Bronchial epithelial cell (primary cell): ENCODE data around the gene MMP25. TPM values are rescaled to one million over a fixed set of nuclear protein-coding genes. Genes with fewer than 3 reads are reported as not detected.
"Not testable (repeated sequence)": the region's sequence is repeated elsewhere in the genome, so short reads cannot be mapped to it uniquely, and the experiment has no call there.

Source experiments
- DNase-seq: peaks from one replicate; pipeline ENCODE4 v3.0.0-alpha.2; 2010; ENCODE audit warnings: low read depth
- FAIRE-seq: peaks from 2 replicates; lab custom pipeline; 2011; peaks lifted over from hg19 to GRCh38; lab: Jason Lieb, UNC
- H3K27me3 ChIP-seq: 2 replicates; pipeline ENCODE4 v1.5.1; 2011; ENCODE audit warnings: low read length; ENCODE audit not compliant: control insufficient read depth, insufficient read depth
- H3K36me3 ChIP-seq: 2 replicates; pipeline ENCODE4 v1.5.1; 2011; ENCODE audit warnings: low read length; ENCODE audit not compliant: control insufficient read depth, insufficient read depth
- H3K4me3 ChIP-seq: 2 replicates; pipeline ENCODE4 v1.5.1; 2011; ENCODE audit warnings: mild to moderate bottlenecking, low read depth, low read length, control low read depth
- CTCF ChIP-seq: IDR thresholded peaks from 2 replicates; pipeline ENCODE4 v1.5.1; 2011; ENCODE audit warnings: mild to moderate bottlenecking, moderate library complexity, low read length, control low read depth, inconsistent platforms; ENCODE audit not compliant: insufficient read depth, severe bottlenecking
- total RNA-seq: library from RNA; depleted of rRNA; stranded (reverse); fragments of >200 nt; gene quantifications from 2 replicates; pipeline ENCODE4 v1.2.1, GENCODE V29; 2014

The MMP25 gene
- total RNA-seq, 1 donor from 2014 or later, result under 0.01 TPM

- no peak for DNase-seq
- no peak for FAIRE-seq
- no peak for TF ChIP-seq CTCF
- H3K27me3 ChIP-seq, result peaks cover 10% of the 10 kb centered on the region
- H3K36me3 ChIP-seq, result no peaks in the 10 kb centered on the region
- no peak overlapping the region for H3K4me3 ChIP-seq
These were observed 3.6 kb downstream of the MMP25 start for GRCh38 chr16:3049921-3050481.

- Histone ChIP-seq H3K27me3 (peaks cover 8% of the 10 kb centered on the region), H3K36me3 (no peaks in the 10 kb centered on the region), H3K4me3 (no peak overlapping the region)
- no peak for DNase-seq
- FAIRE-seq, result no peak
- TF ChIP-seq CTCF, result no peak
These were observed 4.1 kb downstream of the MMP25 start for GRCh38 chr16:3050487-3050886.

GRCh38 chr16:3051009-3051408 lies 4.6 kb downstream of the MMP25 start:
- FAIRE-seq (no peak), DNase-seq (no peak)
- Histone ChIP-seq H3K36me3 (no peaks in the 10 kb centered on the region), H3K4me3 (no peak overlapping the region), H3K27me3 (peaks cover 8% of the 10 kb centered on the region)
- TF ChIP-seq CTCF, result no peak

GRCh38 chr16:3051494-3051893 lies 5.1 kb downstream of the MMP25 start:
- no peaks in the 10 kb centered on the region for H3K36me3 ChIP-seq
- H3K4me3 ChIP-seq, result no peak overlapping the region
- no peak for FAIRE-seq
- H3K27me3 ChIP-seq, result peaks cover 8% of the 10 kb centered on the region
- no peak for DNase-seq
- no peak for TF ChIP-seq CTCF

- DNase-seq, H3K4me3 ChIP-seq, H3K27me3 ChIP-seq, H3K36me3 ChIP-seq: not testable (repeated sequence)
- FAIRE-seq, result peak; percentile 66
These were observed 6.4 kb downstream of the MMP25 start for GRCh38 chr16:3052571-3053329.

- H3K36me3 ChIP-seq, H3K27me3 ChIP-seq, H3K4me3 ChIP-seq, DNase-seq: not testable (repeated sequence)
- FAIRE-seq, result peak; percentile 86
These were observed 7.0 kb downstream of the MMP25 start for GRCh38 chr16:3053330-3053710.
